Endothelial cell of umbilical vein (primary cell): ENCODE results near the gene CBLN4. TPM values are rescaled to one million over a fixed set of nuclear protein-coding genes. Genes with fewer than 3 reads are reported as not detected.

Experiments used
- Bru-seq: library from RNA; stranded (reverse); fragments of 400-500 nt; gene quantifications from one replicate; lab custom pipeline; 2021; lab: Mats Ljungman, UMichigan
- BruChase-seq, 2 experiments: library from RNA; stranded (reverse); fragments of 400-500 nt; gene quantifications; one replicate each; lab custom pipeline; 2021; lab: Mats Ljungman, UMichigan
- BruUV-seq: library from RNA; stranded (reverse); fragments of 400-500 nt; replicated peaks from 2 replicates; lab custom pipeline; 2021; lab: Mats Ljungman, UMichigan
- CTCF ChIA-PET: fragments of 300-600, 350-600 bp; sonication (Branson Sonifier 250); formaldehyde crosslinking; loops from one replicate; lab custom pipeline; 2021; ENCODE audit warnings: antibody characterized with exemption, inconsistent platforms; lab: Charles Lee
- POLR2A ChIA-PET: fragments of 300-600, 350-600 bp; sonication (Branson Sonifier 250); formaldehyde crosslinking; loops from one replicate; lab custom pipeline; 2021; ENCODE audit warnings: antibody characterized with exemption, inconsistent platforms; lab: Charles Lee
- DNase-seq: peaks from one replicate; pipeline ENCODE4 v3.0.0-alpha.2; 2011; ENCODE audit warnings: low read depth, low spot score
- FAIRE-seq: peaks from 2 replicates; lab custom pipeline; 2011; peaks lifted over from hg19 to GRCh38; lab: Jason Lieb, UNC
- H2AFZ ChIP-seq: 2 replicates; pipeline ENCODE4 v1.6.0; 2012; ENCODE audit warnings: low read depth, low read length, control low read depth, inconsistent platforms
- H3K27ac ChIP-seq: 2 replicates; pipeline ENCODE4 v1.5.1; 2011; ENCODE audit warnings: low read depth, mild to moderate bottlenecking, control low read depth, low read length, moderate library complexity; ENCODE audit not compliant: insufficient read depth
- H3K27me3 ChIP-seq, 2 experiments: 2 replicates each; pipeline versions ENCODE4 v1.6.0 to v1.6.1; 2011; ENCODE audit warnings: low read length in 2 of 2, mixed read lengths in 1 of 2; ENCODE audit not compliant: control insufficient read depth in 2 of 2, insufficient read depth in 2 of 2
- H3K36me3 ChIP-seq, 2 experiments: 2 replicates in 1 of 2; 3 replicates in 1 of 2; pipeline ENCODE4 v1.5.1; 2011; ENCODE audit warnings: low read length in 2 of 2, mild to moderate bottlenecking in 1 of 2, moderate library complexity in 1 of 2; ENCODE audit not compliant: control insufficient read depth in 2 of 2, insufficient read depth in 2 of 2; ENCODE audit errors: extremely low read depth in 1 of 2
- H3K4me1 ChIP-seq: 3 replicates; pipeline ENCODE4 v1.5.1; 2011; ENCODE audit warnings: mild to moderate bottlenecking, low read length; ENCODE audit not compliant: control insufficient read depth, insufficient read depth; ENCODE audit errors: extremely low read depth
- H3K4me2 ChIP-seq: 2 replicates; pipeline ENCODE4 v1.6.1; 2011; ENCODE audit warnings: low read length, control low read depth, mixed read lengths; ENCODE audit not compliant: insufficient read depth
- H3K4me3 ChIP-seq, 3 experiments: fragments of 200-600 bp in 1 of 3; sonication (generic), shearing (Covaris generic) in 1 of 3; replicated peaks in 1 of 3; 2 replicates each; pipeline ENCODE4 v1.5.1; 2011 to 2016; ENCODE audit warnings: control low read depth in 3 of 3, low read length in 3 of 3, mild to moderate bottlenecking in 2 of 3, inconsistent platforms in 1 of 3, low read depth in 1 of 3, moderate library complexity in 1 of 3; ENCODE audit not compliant: insufficient read depth in 1 of 3
- H3K79me2 ChIP-seq: 2 replicates; pipeline ENCODE4 v1.6.0; 2012; ENCODE audit warnings: low read length, inconsistent platforms; ENCODE audit not compliant: control insufficient read depth, insufficient read depth
- H3K9ac ChIP-seq: replicated peaks from 2 replicates; pipeline ENCODE3; 2011; ENCODE audit warnings: low read length, control low read depth; ENCODE audit not compliant: insufficient read depth; ENCODE audit errors: extremely low read depth
- H3K9me1 ChIP-seq: replicated peaks from 3 replicates; pipeline ENCODE4 v1.6.0; 2011; ENCODE audit warnings: mild to moderate bottlenecking, low read length; ENCODE audit not compliant: control insufficient read depth, insufficient read depth; ENCODE audit errors: extremely low read depth
- H3K9me3 ChIP-seq: replicated peaks from 2 replicates; pipeline ENCODE4 v1.5.1; 2012; ENCODE audit warnings: low read length, inconsistent platforms; ENCODE audit not compliant: control insufficient read depth, insufficient read depth
- H4K20me1 ChIP-seq: replicated peaks from 2 replicates; pipeline ENCODE3; 2011; ENCODE audit warnings: mild to moderate bottlenecking, low read length; ENCODE audit not compliant: control insufficient read depth, insufficient read depth; ENCODE audit errors: extremely low read depth
- EZH2 ChIP-seq: IDR thresholded peaks from 2 replicates; pipeline ENCODE4 v1.6.1; 2012; ENCODE audit warnings: borderline replicate concordance, low read depth, mild to moderate bottlenecking, moderate library complexity, low read length, inconsistent platforms; ENCODE audit not compliant: severe bottlenecking
- FOS ChIP-seq: IDR thresholded peaks from 2 replicates; pipeline ENCODE4 v1.6.1; 2011; ENCODE audit warnings: mild to moderate bottlenecking, low read length, moderate library complexity, borderline replicate concordance; ENCODE audit not compliant: insufficient read depth
- JUN ChIP-seq: IDR thresholded peaks from 2 replicates; pipeline ENCODE4 v1.6.1; 2011; ENCODE audit warnings: borderline replicate concordance, low read depth; ENCODE audit not compliant: insufficient read length, insufficient read depth
- MAX ChIP-seq: IDR thresholded peaks from 2 replicates; pipeline ENCODE4 v1.6.1; 2011; ENCODE audit not compliant: insufficient read depth, insufficient read length
- MYC ChIP-seq: IDR thresholded peaks from one replicate; pipeline ENCODE4 v1.6.1; 2011; ENCODE audit warnings: mild to moderate bottlenecking, low read depth, low read length
- POLR2A ChIP-seq: IDR thresholded peaks from 2 replicates; pipeline ENCODE4 v1.6.1; 2012; ENCODE audit warnings: low read depth, mild to moderate bottlenecking, control low read depth, low read length
- dilution Hi-C: fragments of 300-500 bp; cut with MboI; formaldehyde crosslinking; loops from one replicate; pipeline ENCODE4 v1.15.0; 2019; ENCODE audit warnings: low sequenced_read_pairs; ENCODE audit not compliant: extremely low pct_ligation_motif_present
- intact Hi-C: fragments of 100-400 bp; cut with micrococcal nuclease; formaldehyde crosslinking; loops from one replicate; pipeline ENCODE4 v1.10.0; 2022
- long read RNA-seq: library from polyadenylated mRNA; stranded (forward); transcript quantifications from one replicate; pipeline ENCODE4 v2.0.0, GENCODE V29; 2021
- polyA minus RNA-seq, 3 experiments: library from RNA; depleted of rRNA, polyadenylated mRNA; stranded (reverse); fragments of >200 nt; gene quantifications; 1 replicate in 1 of 3; 2 replicates in 2 of 3; pipeline ENCODE4 v1.2.3, GENCODE V29; 2011
- polyA plus RNA-seq, 4 experiments: library from polyadenylated mRNA; depleted of rRNA in 3 of 4; stranded (reverse) in 3 of 4; unstranded in 1 of 4; fragments of >200 nt; gene quantifications; 2 replicates each; pipeline versions ENCODE4 v1.2.1 to v1.2.3, GENCODE V29; 2011 to 2012; ENCODE audit warnings: missing spikeins in 1 of 4
- total RNA-seq: library from RNA; stranded (reverse); gene quantifications from 2 replicates; pipeline ENCODE4 v1.2.3, GENCODE V29; 2021

The CBLN4 gene
- total RNA-seq, result not detected in 2 replicates
- not detected in 2 replicates for polyA plus RNA-seq
- not detected in 2 replicates for polyA plus RNA-seq (2011; cell fraction: cytosol; rRNA removed)
- polyA plus RNA-seq (2011; cell fraction: nucleus; rRNA removed), result not detected in 2 replicates
- not detected in 2 replicates for polyA plus RNA-seq (2012)
- not detected in 2 replicates for polyA minus RNA-seq
- not detected for polyA minus RNA-seq (2011; cell fraction: cytosol; rRNA and poly(A)+ RNA removed)
- polyA minus RNA-seq (2011; cell fraction: nucleus; rRNA and poly(A)+ RNA removed), result not detected in 2 replicates
- Bru-seq, nascent RNA, result not detected
- BruChase-seq, experiment 1, labeled RNA remaining after a 6-hour chase, result not detected
- not detected for BruChase-seq, experiment 2, labeled RNA remaining after a 2-hour chase
- long read RNA-seq, result 0 reads

- Histone ChIP-seq H3K27me3 (no peaks in the 10 kb centered on the region), H2AFZ (no peak within 1 kb of the TSS), H3K4me3 (no peak within 1 kb of the TSS), H3K36me3 (no peaks in the 10 kb centered on the region), H3K9ac (no peak within 1 kb of the TSS), H3K4me2 (no peak within 1 kb of the TSS), H4K20me1 (no peaks in the 10 kb centered on the region), H3K27ac (no peak within 1 kb of the TSS), H3K4me1 (no peaks in the 10 kb centered on the region), H3K9me1 (no peaks in the 10 kb centered on the region), H3K9me3 (peaks cover 2% of the 10 kb centered on the region), H3K79me2 (no peaks in the 10 kb centered on the region)
- no peak for TF ChIP-seq MAX
- no peak for TF ChIP-seq FOS
- TF ChIP-seq POLR2A, result no peak
- TF ChIP-seq EZH2, result no peak
- no peak for TF ChIP-seq MYC
- no peak for TF ChIP-seq JUN
- CTCF ChIA-PET, result no interaction called here
- FAIRE-seq (no peak), DNase-seq (no peak)
- POLR2A ChIA-PET, result no interaction called here
- no TSS peak for BruUV-seq
- intact Hi-C loops, result no loop called here
- dilution Hi-C loops, result no loop called here
These were observed at the start of gene CBLN4 for GRCh38 chr20:56005389-56005715. TSS of gene CBLN4 (minus strand) at chr20:56005519. CDS start at chr20:56004171, 1,348 bp downstream.

GRCh38 chr20:56043227-56043626 lies 37.9 kb upstream of the CBLN4 start:
- H3K4me3 ChIP-seq, result no peak overlapping the region
- H3K9me3 ChIP-seq, result peaks cover 11% of the 10 kb centered on the region
- H3K36me3 ChIP-seq, result no peaks in the 10 kb centered on the region
- no peak for DNase-seq
- H3K9ac ChIP-seq, result no peak overlapping the region
- TF ChIP-seq POLR2A, result no peak
- no peak overlapping the region for H3K27ac ChIP-seq
- H3K9me1 ChIP-seq, result no peaks in the 10 kb centered on the region
- no peaks in the 10 kb centered on the region for H3K79me2 ChIP-seq
- no peaks in the 10 kb centered on the region for H4K20me1 ChIP-seq
- no TSS peak for BruUV-seq
- no peaks in the 10 kb centered on the region for H3K4me1 ChIP-seq
- no peaks in the 10 kb centered on the region for H3K27me3 ChIP-seq
- FAIRE-seq, result no peak
- H3K4me2 ChIP-seq, result no peak overlapping the region
- ChIA-PET CTCF (no interaction called here), POLR2A (no interaction called here)
- no peak overlapping the region for H2AFZ ChIP-seq
- dilution Hi-C loops, result no loop called here
- intact Hi-C loops, result no loop called here
